Measurements from ENCODE around the gene TADA2B. TPM values are rescaled to one million over a fixed set of nuclear protein-coding genes. Genes with fewer than 3 reads are reported as not detected.
"Not testable (repeated sequence)": the region's sequence is repeated elsewhere in the genome, so short reads cannot be mapped to it uniquely, and the experiment has no call there.

The TADA2B gene
- total and polyA plus RNA-seq, 4 donors = 10.7 to 22.9 (median 17.6) TPM

- not testable (repeated sequence) for H3K9me3 ChIP-seq (ENCODE audit: control insufficient read depth in 4 of 4, insufficient read depth in 3 of 4, low read length in 3 of 4); H3K9ac ChIP-seq (ENCODE audit: insufficient read depth in 1 of 2, low read length in 2 of 2); DNase-seq; H3K27ac ChIP-seq (ENCODE audit: low read depth in 1 of 2, low read length in 1 of 2); H3K36me3 ChIP-seq (ENCODE audit: control insufficient read depth in 4 of 4, insufficient read depth in 4 of 4, low read length in 4 of 4); H3K4me3 ChIP-seq; H3K4me1 ChIP-seq (ENCODE audit: control insufficient read depth in 5 of 5, insufficient read depth in 5 of 5, low read length in 5 of 5); H3K27me3 ChIP-seq (ENCODE audit: control insufficient read depth in 3 of 3, insufficient read depth in 3 of 3, low read length in 2 of 3); ATAC-seq (ENCODE audit: insufficient read depth, low FRiP score)
- WGBS, 2 donors = 80 to 81% methylated on average over 2 of the region's 2 CpGs
Measured at GRCh38 chr4:7079909-7080308, 36.7 kb downstream of the TADA2B start.

GRCh38 chr4:7083597-7084563, 40.7 kb downstream of the TADA2B start:
- TF ChIP-seq CTCF (IDR thresholded peaks at IDR 0.05; ENCODE audit: control extremely low read depth, extremely low read depth) = no peak

GRCh38 chr4:7084564-7084961, 41.4 kb downstream of the TADA2B start:
- ATAC-seq (ENCODE audit: insufficient read depth, low FRiP score); H3K27me3 ChIP-seq (ENCODE audit: control insufficient read depth in 3 of 3, insufficient read depth in 3 of 3, low read length in 2 of 3); H3K4me1 ChIP-seq (ENCODE audit: control insufficient read depth in 5 of 5, insufficient read depth in 5 of 5, low read length in 5 of 5); H3K27ac ChIP-seq (ENCODE audit: low read depth in 1 of 2, low read length in 1 of 2); H3K36me3 ChIP-seq (ENCODE audit: control insufficient read depth in 4 of 4, insufficient read depth in 4 of 4, low read length in 4 of 4); H3K9me3 ChIP-seq (ENCODE audit: control insufficient read depth in 4 of 4, insufficient read depth in 3 of 4, low read length in 3 of 4); H3K9ac ChIP-seq (ENCODE audit: insufficient read depth in 1 of 2, low read length in 2 of 2); H3K4me3 ChIP-seq; DNase-seq: not testable (repeated sequence)
- WGBS, 2 donors = 40 to 64% methylated on average over 9 of the region's 9 CpGs

More at GRCh38 chr4:7083597-7084563, 40.7 kb downstream of the TADA2B start:
- Histone ChIP-seq H3K4me1 (ENCODE audit: control insufficient read depth in 5 of 5, insufficient read depth in 5 of 5, low read length in 5 of 5) (peaks cover 0 to 3% (median 0%) of the 10 kb centered on the region in 5 donors), H3K9ac (ENCODE audit: insufficient read depth in 1 of 2, low read length in 2 of 2) (no peak overlapping the region), H3K36me3 (ENCODE audit: control insufficient read depth in 4 of 4, insufficient read depth in 4 of 4, low read length in 4 of 4) (no peaks in the 10 kb centered on the region), H3K4me3 (no peak overlapping the region), H3K27me3 (ENCODE audit: control insufficient read depth in 3 of 3, insufficient read depth in 3 of 3, low read length in 2 of 3) (peaks cover 0 to 5% (median 0%) of the 10 kb centered on the region in 3 donors), H3K9me3 (ENCODE audit: control insufficient read depth in 4 of 4, insufficient read depth in 3 of 4, low read length in 3 of 4) (peaks cover 0 to 2% (median 0%) of the 10 kb centered on the region in 4 donors), H3K27ac (ENCODE audit: low read depth in 1 of 2, low read length in 1 of 2) (no peak overlapping the region)
- DNase-seq (no peak), ATAC-seq (ENCODE audit: insufficient read depth, low FRiP score) (no peak)
- 49 to 68% methylated on average over 9 of the region's 9 CpGs for WGBS, 2 donors

- no peak for DNase-seq
- 14 to 26% methylated on average over 1 of the region's 1 CpG for WGBS, 2 donors
- peaks cover 0 to 17% (median 3%) of the 10 kb centered on the region in 5 donors for H3K4me1 ChIP-seq (ENCODE audit: control insufficient read depth in 5 of 5, insufficient read depth in 5 of 5, low read length in 5 of 5)
- no peaks in the 10 kb centered on the region for H3K36me3 ChIP-seq (ENCODE audit: control insufficient read depth in 4 of 4, insufficient read depth in 4 of 4, low read length in 4 of 4)
- ATAC-seq (ENCODE audit: insufficient read depth, low FRiP score) = no peak
- H3K27ac ChIP-seq (ENCODE audit: low read depth in 1 of 2, low read length in 1 of 2) = no peak overlapping the region
- H3K9ac ChIP-seq (ENCODE audit: insufficient read depth in 1 of 2, low read length in 2 of 2) = no peak overlapping the region
- peaks cover 0 to 5% (median 0%) of the 10 kb centered on the region in 3 donors for H3K27me3 ChIP-seq (ENCODE audit: control insufficient read depth in 3 of 3, insufficient read depth in 3 of 3, low read length in 2 of 3)
- H3K4me3 ChIP-seq = no peak overlapping the region
- H3K9me3 ChIP-seq (ENCODE audit: control insufficient read depth in 4 of 4, insufficient read depth in 3 of 4, low read length in 3 of 4) = peaks cover 0 to 2% (median 0%) of the 10 kb centered on the region in 4 donors
- TF ChIP-seq CTCF (IDR thresholded peaks at IDR 0.05; ENCODE audit: control extremely low read depth, extremely low read depth) = no peak
Measured at GRCh38 chr4:7086384-7086783, 43.2 kb downstream of the TADA2B start.
